Prostate gland (tissue), 2 donors: ENCODE results near the gene EP400. TPM values are rescaled to one million over a fixed set of nuclear protein-coding genes. Genes with fewer than 3 reads are reported as not detected.

Source experiments
- DNase-seq: peaks from one replicate; pipeline ENCODE4 v3.0.0-alpha.2; 2019; ENCODE audit warnings: low spot score
- H3K27ac ChIP-seq, 2 donors: fragments of 200-600 bp; sonication (generic); 2 replicates each; pipeline ENCODE4 v1.5.1; 2017 to 2019
- H3K27me3 ChIP-seq: fragments of 200-600 bp; sonication (generic); replicated peaks from 2 replicates; pipeline ENCODE4 v1.5.1; 2019; ENCODE audit not compliant: insufficient read depth
- H3K36me3 ChIP-seq, 2 donors: fragments of 200-600 bp; sonication (generic); 1 replicate in 1 of 2; 2 replicates in 1 of 2; pipeline versions ENCODE4 v1.5.1 to v1.8.1; 2017 to 2019
- H3K4me1 ChIP-seq: fragments of 200-600 bp; sonication (generic); replicated peaks from 2 replicates; pipeline ENCODE4 v1.5.1; 2019
- H3K4me3 ChIP-seq, 2 donors: fragments of 200-600 bp; sonication (generic); 2 replicates each; pipeline ENCODE4 v1.5.1; 2017 to 2019
- H3K9me3 ChIP-seq: fragments of 200-600 bp; sonication (generic); 2 replicates; pipeline ENCODE4 v1.5.1; 2017
- CTCF ChIP-seq, 4 experiments: fragments of 200-600 bp in 2 of 4; fragments of 450-650 bp in 2 of 4; sonication (generic) in 2 of 4; IDR thresholded peaks; 1 replicate in 3 of 4; 2 replicates in 1 of 4; pipeline ENCODE4 v1.5.1; 2016 to 2019; ENCODE audit warnings: antibody characterized with exemption in 4 of 4, mild to moderate bottlenecking in 2 of 4, moderate library complexity in 2 of 4
- POLR2A ChIP-seq: fragments of 450-650 bp; IDR thresholded peaks from one replicate; pipeline ENCODE4 v1.6.1; 2016; ENCODE audit warnings: antibody characterized with exemption, mild to moderate bottlenecking
- POLR2AphosphoS5 ChIP-seq: sonication (generic); formaldehyde crosslinking; IDR thresholded peaks from one replicate; pipeline ENCODE4 v1.6.1; 2017; ENCODE audit warnings: antibody characterized with exemption
- WGBS: methylation state at CpG from one replicate; pipeline ENCODE4 v1.1.5; 2018; 5-methylcytosine and 5-hydroxymethylcytosine counted together
- intact Hi-C: fragments of 100-400 bp; cut with DNase I; formaldehyde crosslinking; loops from one replicate; pipeline ENCODE4 v1.14.2; 2022
- total RNA-seq, 2 donors: library from RNA; depleted of rRNA; stranded (reverse); fragments of >200 nt; gene quantifications; one replicate each; pipeline ENCODE4 v1.1.0, GENCODE V29; 2016

Gene EP400
- total RNA-seq, 2 donors from 2014 or later: 22.3 to 46.2 TPM

DNA sequence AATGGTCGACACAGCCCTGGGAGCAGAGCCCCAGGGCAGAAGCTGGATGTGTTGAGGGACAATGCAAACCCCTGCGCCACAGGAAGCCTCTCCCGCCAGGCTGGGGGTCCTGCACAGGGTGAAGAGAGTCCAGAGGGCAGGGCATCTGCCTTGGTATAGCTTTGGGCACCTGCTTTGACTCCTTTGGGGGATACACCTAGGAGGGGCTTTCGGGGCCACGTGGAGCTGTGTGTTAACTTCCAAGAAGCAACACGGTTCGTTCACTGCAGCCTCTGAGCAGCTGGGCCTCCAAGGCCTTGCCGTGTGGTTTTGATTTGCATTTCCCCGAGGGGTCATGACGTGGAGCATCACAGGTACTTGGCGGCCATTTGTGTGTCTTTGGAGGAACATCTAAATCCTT is 26.5 kb upstream of the EP400 start:
- DNase-seq: no peak
- Histone ChIP-seq H3K27ac (no peak overlapping the region), H3K4me3 (no peak overlapping the region), H3K27me3 (no peaks in the 10 kb centered on the region), H3K36me3 (peaks cover 0 to 3% of the 10 kb centered on the region in 2 donors), H3K9me3 (no peaks in the 10 kb centered on the region), H3K4me1 (no peaks in the 10 kb centered on the region)
- TF ChIP-seq CTCF (IDR thresholded peaks at IDR 0.05) (no peak), POLR2AphosphoS5 (no peak), POLR2A (no peak)
- intact Hi-C loops: no loop called here
- 82% methylated on average over 11 of the region's 11 CpGs for WGBS

DNA sequence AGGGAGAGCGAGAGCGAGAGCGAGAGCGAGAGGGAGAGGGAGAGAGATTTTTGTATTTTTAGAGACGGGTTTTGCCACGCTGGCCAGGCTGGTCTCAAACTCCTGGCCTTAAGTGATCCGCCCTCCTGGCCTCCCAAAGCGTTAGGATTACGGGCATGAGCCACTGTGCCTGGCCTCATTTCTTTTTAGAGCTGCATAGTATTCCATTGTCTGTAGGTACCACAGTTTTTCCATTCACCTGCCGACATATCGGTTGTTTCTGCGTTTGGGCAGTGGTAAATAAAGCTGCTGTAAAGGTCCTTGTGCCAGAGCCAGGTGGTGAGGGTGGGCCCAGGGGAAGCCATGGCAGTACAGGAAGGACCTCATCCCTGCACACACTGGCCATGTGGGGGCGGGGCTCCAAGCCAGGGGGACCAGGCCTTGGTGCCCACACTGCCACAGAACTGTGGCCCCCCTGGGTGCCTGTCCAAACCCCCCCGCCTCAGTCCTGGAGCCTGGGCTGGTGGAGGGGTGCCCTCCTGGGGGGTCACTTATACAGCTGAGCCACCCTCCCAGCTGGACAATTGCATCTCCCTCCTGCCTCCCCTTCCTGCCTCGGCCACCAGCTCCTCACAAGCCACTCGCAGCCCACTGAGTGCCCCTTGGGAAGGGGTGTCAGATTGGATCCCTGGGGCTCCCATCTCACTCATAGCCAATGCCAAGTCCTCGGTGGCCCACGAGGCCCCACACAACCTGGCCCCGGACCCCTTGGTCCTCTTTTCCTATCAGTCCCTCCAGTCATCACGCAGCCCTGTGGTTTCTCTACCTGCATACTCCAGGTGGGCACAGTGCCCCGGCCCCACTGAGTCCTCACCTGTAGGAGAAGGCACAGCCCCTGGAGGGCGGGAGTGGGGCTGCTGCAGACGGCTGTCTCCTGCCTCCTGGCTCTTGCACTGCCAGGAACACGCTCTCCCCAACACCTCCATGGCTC is 22.3 kb upstream of the EP400 start:
- Histone ChIP-seq H3K9me3 (no peaks in the 10 kb centered on the region), H3K4me3 (no peak overlapping the region), H3K4me1 (no peaks in the 10 kb centered on the region), H3K27ac (no peak overlapping the region), H3K27me3 (no peaks in the 10 kb centered on the region), H3K36me3 (no peaks in the 10 kb centered on the region)
- no peak for DNase-seq
- TF ChIP-seq POLR2AphosphoS5 (no peak), POLR2A (no peak)
- intact Hi-C loops: no loop called here
- 81% methylated on average over 24 of the region's 24 CpGs for WGBS

GRCh38 chr12:131928080-131928710 is 21.5 kb upstream of the EP400 start:
- Histone ChIP-seq H3K36me3 (no peaks in the 10 kb centered on the region), H3K27ac (peak overlapping the region; percentile 80), H3K9me3 (no peaks in the 10 kb centered on the region), H3K27me3 (no peaks in the 10 kb centered on the region), H3K4me1 (no peaks in the 10 kb centered on the region), H3K4me3 (peak overlapping the region; percentile 58 to 64)
- WGBS: 39% methylated on average over 33 of the region's 33 CpGs
- no peak for TF ChIP-seq POLR2A
- TF ChIP-seq POLR2AphosphoS5: no peak
- TF ChIP-seq CTCF (IDR thresholded peaks at IDR 0.05): no peak
- intact Hi-C loops: no loop called here
- no peak for DNase-seq

DNA sequence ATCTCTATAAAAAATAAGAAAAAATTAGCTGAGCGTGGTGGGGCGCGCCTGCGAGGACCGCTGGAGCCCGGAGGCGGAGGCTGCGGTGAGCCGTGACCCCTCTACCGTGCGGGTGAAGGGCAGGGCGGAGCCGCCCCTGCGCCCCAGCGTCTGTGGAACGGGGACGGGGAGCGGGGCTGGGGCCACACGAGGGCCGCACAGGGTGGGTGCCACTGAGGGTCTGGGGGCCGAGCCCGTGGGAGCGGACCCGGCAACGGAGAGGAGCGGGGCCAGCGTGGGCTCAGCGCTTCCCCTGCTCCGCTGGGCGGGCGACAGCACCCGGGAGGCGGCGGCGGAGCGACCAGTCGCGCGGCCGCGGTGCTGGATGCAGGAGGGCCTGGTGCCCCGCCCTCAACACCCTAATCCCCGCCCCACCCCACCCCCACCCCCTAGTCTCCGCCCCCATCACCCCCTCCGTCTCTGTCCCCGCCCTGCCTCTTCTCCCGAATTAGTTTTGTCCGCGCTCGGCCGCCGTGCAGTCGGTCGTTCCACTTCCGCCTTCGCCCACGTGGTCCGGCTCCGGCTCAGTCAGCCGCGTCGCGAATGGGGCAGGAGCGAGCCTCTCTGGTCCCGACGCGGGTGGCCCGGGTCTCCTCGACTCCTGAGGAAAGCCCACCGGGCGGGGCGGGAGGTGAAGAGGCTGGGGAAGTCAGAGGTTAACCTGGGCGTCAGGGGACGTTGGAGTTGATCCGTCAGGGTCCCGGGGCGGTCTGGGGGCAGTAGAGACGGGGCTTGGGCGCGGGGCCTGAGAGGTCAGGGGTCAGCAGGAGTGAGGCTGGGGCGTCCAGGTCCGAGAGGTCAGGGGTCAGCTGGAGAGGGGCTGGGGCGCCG is 20.8 kb upstream of the EP400 start, which contains the start of gene PUS1:
Gene PUS1, plus strand, starts transcription at position 566 of the 870 bp plus-strand sequence. CDS start 447 bp downstream, outside the sequence.
- H3K36me3 ChIP-seq: no peaks in the 10 kb centered on the region
- peak within 1 kb of the TSS; percentile 80 for H3K27ac ChIP-seq
- TF ChIP-seq POLR2A (peak; percentile 68), POLR2AphosphoS5 (peak; percentile 95), CTCF (IDR thresholded peaks at IDR 0.05) (peak in 1 of 4 experiments; percentile 13)
- WGBS: 1% methylated on average over 75 of the region's 84 CpGs
- H3K4me3 ChIP-seq: peak within 1 kb of the TSS; percentile 58 to 64
- H3K27me3 ChIP-seq: no peaks in the 10 kb centered on the region
- no peaks in the 10 kb centered on the region for H3K9me3 ChIP-seq
- intact Hi-C loops: loop anchor here (1.0 kb wide), 1 partner anchor 35 kb away; the partner anchor contains the start of gene ULK1
- no peaks in the 10 kb centered on the region for H3K4me1 ChIP-seq
- DNase-seq: peak; percentile 92
